ENCODE measurements around the gene ARG2.

ARG2 gene

GRCh38 chr14:67641480-67641879 is 21.8 kb downstream of the ARG2 start:
- DNase-seq: no peak

- no peak for DNase-seq
Observed at GRCh38 chr14:67641902-67642749, 22.4 kb downstream of the ARG2 start.

- no peak for DNase-seq
Observed at GRCh38 chr14:67643713-67644112, 24.0 kb downstream of the ARG2 start.

- no peak for DNase-seq
Observed at GRCh38 chr14:67644428-67644827, 24.7 kb downstream of the ARG2 start.

- DNase-seq: no peak
Observed at GRCh38 chr14:67645414-67645813, 25.7 kb downstream of the ARG2 start.

GRCh38 chr14:67646131-67646530 is 26.4 kb downstream of the ARG2 start:
- DNase-seq: no peak

GRCh38 chr14:67650151-67650550 is 30.4 kb downstream of the ARG2 start:
- no peak for DNase-seq

- no peak for DNase-seq
Observed at GRCh38 chr14:67650694-67651093, 31.0 kb downstream of the ARG2 start.

- DNase-seq: no peak
Observed at GRCh38 chr14:67652189-67652588, 32.5 kb downstream of the ARG2 start.

- no peak for DNase-seq
Observed at GRCh38 chr14:67653651-67654280, 34.0 kb downstream of the ARG2 start.

- DNase-seq: no peak
Observed at GRCh38 chr14:67663633-67664032, 43.9 kb downstream of the ARG2 start.

GRCh38 chr14:67665868-67666267 is 46.1 kb downstream of the ARG2 start:
- DNase-seq: no peak

- DNase-seq: peak; percentile 59
Observed at GRCh38 chr14:67666750-67667449, 47.2 kb downstream of the ARG2 start.

GRCh38 chr14:67668559-67668958 is 48.8 kb downstream of the ARG2 start:
- DNase-seq: no peak

- DNase-seq: peak; percentile 9
Observed at GRCh38 chr14:67673451-67673850, 53.7 kb downstream of the ARG2 start.

- DNase-seq: peak; percentile 90
Observed at GRCh38 chr14:67674139-67674479, 54.4 kb downstream of the ARG2 start.

- DNase-seq: peak; percentile 91
Observed at GRCh38 chr14:67674480-67675218, 54.9 kb downstream of the ARG2 start, which contains the start of gene VTI1B. VTI1B (minus strand) TSS chr14:67674632; CDS start chr14:67674489, 143 bp downstream.

- no peak for DNase-seq
Observed at GRCh38 chr14:67675219-67675582, 55.5 kb downstream of the ARG2 start.

GRCh38 chr14:67679006-67679405 is 59.3 kb downstream of the ARG2 start:
- DNase-seq: no peak

GRCh38 chr14:67680121-67680602 is 60.4 kb downstream of the ARG2 start:
- DNase-seq: peak; percentile 42

GRCh38 chr14:67680941-67681340 is 61.2 kb downstream of the ARG2 start:
- no peak for DNase-seq

GRCh38 chr14:67683842-67684241 is 64.1 kb downstream of the ARG2 start:
- DNase-seq: no peak

GRCh38 chr14:67690011-67690410 is 70.3 kb downstream of the ARG2 start:
- DNase-seq: peak; percentile 79
